GM21423 (cell line): ENCODE results near the gene TSPAN9.

ENCODE experiments used
- ATAC-seq: cut with Tn5 transposase; IDR thresholded peaks from one replicate; pipeline ENCODE4 v1.9.1; 2021; ENCODE audit warnings: mild to moderate bottlenecking, moderate library complexity; ENCODE audit not compliant: unreplicated experiment

Gene TSPAN9

DNA sequence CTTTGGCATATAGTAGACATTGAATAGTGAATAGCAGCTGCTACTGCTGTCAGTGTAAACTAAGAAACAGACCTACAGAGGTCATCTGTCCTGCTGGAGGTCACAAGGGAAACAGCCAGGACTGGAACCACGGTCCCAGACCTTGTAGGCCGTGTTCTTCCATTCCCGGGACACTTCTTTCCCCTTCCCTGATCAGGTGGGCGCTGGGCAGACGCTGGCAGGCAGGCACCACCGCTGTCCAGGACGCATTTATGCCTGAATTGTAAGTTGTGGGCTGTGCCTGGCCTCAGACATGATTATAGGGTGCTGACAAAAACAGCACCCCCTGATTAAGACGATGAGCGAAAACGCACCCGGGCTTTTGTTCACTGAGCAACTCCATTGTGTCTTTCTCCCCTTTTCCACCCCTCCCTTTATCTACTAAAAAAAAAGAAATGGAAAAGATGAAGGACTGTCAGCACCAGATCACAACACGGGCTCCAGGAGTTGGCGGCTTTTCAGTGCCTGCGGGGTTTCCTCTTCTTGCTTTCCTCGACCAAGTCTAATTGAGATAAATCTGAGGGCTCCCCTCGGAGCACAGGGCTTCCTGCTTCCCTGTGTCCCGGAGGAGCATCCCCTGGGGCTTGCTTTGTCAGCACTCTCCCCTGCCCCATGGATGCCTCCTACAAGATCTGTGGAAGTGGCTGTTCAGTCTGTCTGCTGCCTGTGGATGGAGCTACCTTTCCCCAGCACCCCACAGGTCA, 80.6 kb downstream of the TSPAN9 start:
- ATAC-seq = no peak

DNA sequence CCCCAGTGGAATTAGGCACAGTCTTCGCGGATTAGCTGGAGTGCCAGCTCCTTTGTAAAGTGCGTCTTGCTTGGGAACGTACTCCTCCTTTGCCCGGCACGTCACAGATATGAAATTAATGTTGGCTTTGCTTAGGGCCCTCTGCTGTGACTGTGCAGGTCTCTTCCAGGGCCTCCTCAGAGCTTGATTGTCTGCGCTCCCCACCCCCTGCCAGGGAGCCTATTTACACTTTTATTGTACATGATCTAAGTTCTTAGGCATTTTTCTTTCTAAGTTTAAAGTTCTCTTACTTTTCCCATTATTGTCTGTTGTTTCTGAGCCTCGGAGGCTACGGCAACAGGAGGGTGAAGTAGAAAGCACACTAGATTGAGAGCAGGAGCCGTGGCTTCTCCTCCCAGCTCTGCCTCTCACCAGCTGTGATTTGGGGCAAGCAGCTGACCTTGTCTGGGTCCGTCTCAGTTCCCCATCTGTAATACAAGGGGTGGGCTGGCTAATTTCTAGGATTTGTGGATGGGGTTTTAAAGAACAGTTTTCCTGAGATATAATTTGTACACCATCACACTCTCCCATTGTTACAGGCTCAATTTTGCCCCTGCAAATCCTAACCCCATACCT, 81.8 kb downstream of the TSPAN9 start:
- no peak for ATAC-seq

DNA sequence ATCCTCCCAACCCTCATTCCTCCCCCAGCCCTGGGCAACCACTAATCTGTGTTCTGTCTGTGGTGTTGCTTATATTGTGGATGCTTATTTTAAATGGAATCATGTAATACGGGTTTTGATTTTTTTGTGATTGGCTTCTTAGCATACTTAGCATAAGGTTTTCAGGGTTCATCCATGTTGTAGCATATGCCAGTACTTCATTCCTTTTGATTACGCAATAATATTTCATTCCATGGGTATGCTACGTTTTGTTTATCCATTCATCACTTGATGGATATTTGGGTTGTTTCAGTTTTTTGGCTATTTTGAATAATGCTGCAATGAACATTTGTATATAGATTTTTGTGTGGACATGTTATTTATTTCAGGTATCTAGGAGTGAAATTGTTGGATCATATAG, 82.9 kb downstream of the TSPAN9 start:
- no peak for ATAC-seq

DNA sequence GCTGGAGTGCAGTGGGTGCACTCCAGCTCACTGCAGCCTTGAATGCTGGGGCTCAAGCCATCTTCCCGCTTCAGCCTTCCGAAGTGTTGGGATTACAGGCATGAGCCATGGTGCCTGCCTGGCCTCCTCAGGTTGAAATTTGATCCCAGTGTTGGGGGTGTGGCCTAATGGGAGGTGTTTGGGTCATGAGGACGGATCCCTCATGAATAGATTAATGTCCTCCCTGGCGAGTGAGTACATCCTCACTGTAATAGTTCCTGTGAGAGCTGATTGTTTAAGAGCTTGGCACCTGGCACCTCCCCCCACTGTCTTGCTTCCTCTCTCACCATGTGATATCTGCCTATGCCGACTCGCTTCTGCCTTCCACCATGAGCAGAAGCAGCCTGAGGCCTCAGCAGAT, 84.7 kb downstream of the TSPAN9 start:
- ATAC-seq = no peak

DNA sequence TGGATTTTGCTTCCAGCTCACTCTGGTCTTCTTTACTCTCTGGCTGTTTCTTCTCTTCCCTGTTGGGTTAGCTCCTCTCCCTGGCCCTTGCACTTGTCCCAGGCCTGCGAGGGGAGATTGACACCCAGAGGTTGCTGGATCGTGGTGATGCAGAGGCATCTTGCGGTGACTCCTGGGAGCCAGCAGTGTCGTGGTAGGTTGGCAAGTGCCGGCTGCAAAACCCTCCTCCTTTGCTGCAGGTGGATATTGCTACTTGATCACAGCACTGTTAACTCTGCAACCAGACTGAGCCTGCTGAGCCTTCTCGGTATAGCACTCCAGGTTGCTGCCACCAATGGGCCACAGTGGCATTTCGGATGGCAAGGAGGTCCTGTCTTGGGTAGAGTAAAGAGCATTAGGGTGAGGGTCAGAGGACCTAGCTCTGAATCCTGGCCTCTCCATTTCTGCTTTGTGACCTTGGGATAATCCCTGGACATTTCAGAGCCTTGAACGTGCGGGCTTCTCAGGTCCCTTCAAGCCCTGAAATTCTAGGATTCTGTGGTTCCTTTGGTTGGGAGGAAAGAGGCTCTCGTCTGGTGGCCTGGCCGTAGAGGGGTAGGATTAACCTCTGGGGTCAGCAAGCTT, 87.4 kb downstream of the TSPAN9 start:
- ATAC-seq = no peak

DNA sequence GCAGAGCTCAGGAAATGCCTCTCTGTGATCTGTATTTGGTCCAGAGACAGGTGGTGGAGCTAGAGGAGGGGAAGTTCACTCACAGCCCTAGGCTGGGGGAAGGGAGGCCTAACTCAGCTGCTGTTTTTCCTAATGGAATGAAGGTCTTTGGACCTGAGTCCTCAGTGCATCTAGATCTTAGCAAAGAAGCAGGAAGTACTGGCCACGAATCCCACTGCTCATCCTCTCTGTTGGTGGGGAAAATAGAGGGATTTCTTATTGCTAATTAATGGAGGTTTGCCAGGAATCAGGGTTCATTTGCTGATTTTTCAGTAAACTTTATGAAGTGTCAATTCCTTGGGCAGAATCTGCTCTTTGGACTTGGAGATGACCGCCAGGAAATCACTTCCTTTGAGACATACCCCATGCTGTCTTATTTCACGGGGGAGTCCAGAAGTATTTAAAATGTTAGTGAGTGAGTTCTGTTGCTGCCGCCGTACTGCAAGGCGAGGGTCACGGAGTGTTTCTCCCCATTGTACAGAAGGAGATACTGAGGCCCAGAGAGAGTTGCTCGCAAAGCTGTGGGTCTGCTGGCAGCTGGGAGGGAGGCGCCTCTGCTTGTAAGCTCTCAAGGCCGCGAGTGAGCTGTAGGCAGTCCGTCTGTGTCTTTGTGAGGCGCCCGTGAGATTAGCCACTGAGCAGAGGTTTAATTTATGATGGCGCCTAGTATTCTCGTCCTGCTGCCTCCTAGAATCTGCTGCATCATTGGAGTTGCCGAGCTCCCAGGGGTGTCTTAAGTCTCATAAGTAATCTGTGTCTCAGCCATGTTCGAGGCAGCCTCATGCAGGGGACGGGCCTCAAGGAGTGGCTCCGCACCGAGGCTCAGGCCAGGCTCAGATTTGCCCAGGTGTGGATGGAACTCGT, 88.2 kb downstream of the TSPAN9 start:
- ATAC-seq = no peak

DNA sequence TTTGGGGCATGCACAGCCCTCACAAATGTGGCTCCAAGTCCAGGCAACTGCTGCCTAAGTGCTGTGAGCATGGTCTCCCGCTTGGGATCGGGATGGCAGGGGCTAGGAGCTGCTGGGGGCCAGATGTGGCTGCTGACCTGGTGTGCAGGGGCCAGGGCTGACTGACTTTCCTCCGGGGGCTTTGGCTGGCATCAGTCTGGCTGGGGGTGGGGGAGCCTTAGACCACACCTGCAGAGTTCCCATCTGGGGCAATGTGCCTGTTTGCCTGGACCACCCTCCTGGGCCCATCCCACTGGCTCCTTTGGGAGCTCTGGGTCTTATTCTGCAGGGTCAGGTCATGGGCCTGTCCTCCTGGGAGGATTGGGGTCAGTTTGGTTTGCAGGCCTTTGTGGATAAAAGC, 90.5 kb downstream of the TSPAN9 start:
- no peak for ATAC-seq

DNA sequence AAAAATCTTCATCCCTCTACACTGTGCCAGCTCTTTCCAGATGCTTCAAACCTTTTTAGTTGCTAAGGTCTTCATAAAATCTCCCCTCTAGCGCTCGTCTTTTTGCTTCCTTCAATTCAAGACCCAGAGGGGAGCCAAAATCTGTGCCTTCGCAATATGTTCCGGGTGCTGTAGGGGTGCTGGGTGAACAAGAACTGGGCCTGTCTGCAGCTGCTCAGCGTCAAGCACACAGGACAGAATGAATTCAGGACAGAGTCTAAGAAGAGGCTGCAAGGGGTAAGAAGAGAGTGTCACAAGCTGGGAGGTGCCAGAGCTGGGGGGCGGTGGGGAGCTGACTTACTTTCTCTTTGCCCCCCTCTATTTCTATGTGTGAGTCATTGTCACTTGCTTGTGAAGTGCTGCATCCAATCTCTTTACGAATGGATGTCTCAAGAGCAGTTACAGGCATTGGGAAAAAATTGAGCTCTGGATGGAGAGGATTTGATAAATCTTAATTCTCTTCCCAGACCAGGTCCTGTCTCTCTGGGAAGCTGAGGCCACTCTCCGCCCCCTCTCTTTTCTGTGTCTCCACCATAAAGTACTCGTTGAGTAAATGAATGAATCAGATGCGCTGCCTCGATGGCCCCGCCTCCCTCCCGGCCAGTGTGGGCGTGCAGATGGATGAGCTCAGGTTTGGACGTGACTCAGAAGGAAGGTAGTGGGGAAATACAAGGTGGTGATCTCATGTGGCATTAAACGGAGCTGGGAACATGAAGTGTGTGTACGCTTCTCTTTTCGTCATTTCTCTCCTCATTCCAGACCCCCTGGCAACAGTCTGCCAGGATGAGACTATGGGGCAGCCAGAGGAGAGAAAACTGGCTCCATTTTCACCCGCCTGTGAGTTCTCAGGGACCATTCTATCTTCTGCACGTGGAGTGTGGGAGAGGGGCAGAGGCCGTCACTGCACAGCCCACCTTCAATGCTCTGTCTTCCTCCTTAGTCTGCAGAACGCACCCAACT, 91.3 kb downstream of the TSPAN9 start:
- no peak for ATAC-seq

DNA sequence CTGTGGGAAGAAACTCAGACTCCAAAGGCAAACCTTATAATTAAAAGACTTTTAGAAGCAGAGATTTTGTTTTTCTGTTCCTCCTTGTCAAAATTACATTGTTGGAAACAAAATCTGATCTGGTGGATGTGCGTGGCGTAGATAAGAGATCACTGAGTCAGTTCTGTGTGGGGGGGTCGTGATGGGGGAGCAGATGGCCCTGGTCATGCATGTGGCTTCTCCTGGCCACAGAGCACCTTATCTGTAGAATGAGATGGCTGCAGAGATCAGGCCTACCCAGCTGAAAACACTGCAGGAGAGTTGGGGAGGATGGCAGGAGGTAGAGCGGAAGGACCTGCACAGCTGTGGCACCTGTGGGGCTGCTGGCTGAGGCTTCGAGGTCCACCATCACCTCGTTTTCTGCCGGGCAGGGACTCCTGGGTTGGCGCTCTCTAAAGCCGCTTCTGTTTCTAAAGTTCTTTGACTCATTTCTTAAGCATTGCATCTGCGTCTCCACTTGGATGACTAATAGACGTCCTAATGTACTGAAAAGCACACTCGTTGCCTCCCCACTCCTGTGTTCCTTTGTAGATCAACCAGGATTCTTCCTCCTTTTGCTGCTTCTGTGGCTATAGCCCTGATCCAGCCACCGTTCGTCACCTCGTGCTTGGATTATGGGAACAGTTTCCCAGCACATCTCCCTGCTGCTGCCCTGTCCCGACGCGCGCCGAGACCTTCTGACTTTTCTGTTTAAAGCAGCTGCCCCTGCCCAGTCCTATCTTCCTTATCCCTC, 93.4 kb downstream of the TSPAN9 start:
- ATAC-seq = no peak

DNA sequence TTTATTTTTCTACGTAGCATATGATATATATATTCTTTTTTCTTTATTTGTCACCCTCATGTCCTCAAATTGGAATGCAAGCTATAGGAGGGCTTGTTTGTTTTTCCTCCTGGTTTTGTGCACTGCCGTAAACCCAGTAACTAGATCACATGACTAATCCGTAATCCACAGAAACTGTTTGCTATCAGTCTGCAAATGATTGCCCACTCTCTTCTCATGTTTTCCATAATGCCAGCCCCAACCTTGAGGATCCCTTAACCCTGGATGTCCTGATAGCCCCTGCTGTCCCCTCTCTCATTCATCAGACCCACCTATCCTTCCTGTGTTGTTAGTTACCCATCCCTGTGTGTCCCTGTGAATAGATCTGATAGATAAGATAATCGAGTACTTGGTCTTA, 94.0 kb downstream of the TSPAN9 start:
- no peak for ATAC-seq

DNA sequence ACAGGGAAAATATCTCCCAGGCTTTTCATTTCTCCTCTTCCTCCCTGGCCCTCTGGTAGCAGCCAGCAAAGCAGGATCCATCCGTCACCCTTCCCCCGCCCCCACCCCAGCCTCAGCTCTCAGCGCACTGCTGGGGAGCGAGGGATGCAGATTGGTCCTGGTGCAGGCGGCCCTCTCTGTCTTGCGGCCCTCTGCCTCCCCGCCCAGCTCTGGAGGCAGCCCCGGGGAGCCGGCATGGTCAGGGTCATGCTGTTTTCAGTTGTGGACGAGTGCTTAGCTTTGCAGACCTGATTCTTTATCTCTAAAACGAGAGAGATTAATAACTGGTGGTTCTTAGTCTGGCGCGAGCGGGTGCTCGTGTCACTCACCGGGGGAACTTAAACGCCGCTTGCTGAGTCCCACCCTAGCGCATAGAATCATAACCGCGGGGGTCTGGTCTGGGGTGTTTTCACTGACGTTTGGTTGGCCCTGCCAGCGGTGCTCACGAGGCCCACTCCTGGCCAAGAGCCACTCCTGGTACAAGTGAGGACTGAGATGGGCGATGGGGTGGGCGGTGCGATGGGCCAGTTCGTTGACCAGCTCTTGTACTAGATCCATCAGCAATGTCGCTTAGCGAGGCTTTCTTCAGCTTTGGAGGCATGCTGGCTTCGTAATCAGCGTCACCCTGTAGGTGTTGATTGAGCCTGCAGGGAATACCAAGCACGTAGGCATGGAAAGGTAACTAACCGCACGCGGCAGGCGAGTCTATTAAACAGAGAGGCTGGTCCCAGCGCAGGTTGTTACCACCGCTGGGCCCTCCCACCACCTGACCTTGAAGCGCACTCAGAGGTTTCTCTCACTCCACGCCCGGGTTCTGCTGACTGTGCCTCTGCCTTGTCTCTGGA, 95.2 kb downstream of the TSPAN9 start:
- no peak for ATAC-seq

DNA sequence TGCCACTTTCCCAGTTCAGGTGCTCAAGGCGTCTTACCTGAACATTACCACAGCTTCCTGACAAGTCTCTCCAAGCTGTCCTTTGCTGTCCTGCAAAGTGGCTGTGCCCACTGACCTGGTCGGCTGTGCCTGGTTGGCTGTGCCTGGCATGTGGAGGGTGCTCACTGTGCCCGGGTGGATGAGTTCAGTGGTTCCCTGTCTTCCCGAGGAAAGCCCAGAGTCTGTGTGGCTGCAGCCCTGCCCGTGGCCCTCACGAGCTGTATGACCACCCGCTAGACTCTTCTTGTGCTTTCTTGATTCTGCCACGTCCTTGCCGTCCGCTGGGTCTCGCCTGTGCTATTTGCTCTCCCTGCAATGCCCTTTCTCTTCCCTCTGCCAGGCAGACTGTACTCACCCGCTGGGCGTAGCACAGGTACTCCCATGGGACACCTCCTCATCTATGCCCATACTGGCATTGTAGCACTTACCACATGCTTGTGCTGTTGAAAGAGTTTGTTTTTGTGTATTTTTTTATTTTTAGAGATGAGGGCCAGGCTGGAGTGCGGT, 95.9 kb downstream of the TSPAN9 start:
- ATAC-seq = no peak

DNA sequence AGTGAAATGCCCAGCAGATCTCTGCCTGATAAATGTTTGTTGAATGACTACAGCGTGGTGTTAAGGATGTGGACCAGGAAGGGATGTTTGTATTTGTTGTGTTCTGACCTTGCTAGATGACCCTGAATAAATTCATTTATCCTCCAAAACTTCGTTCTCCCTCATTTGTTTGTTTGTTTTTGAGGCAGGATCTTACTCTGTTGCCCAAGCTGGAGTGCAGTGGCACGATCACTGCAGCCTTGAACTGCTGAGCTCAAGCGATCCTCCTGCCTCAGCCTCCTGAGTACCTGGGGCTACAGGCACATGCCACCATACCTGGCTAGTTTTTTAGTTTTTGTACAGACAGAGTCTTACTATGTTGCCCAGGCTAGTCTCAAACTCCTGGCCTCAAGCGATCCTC, 96.7 kb downstream of the TSPAN9 start:
- ATAC-seq = no peak

DNA sequence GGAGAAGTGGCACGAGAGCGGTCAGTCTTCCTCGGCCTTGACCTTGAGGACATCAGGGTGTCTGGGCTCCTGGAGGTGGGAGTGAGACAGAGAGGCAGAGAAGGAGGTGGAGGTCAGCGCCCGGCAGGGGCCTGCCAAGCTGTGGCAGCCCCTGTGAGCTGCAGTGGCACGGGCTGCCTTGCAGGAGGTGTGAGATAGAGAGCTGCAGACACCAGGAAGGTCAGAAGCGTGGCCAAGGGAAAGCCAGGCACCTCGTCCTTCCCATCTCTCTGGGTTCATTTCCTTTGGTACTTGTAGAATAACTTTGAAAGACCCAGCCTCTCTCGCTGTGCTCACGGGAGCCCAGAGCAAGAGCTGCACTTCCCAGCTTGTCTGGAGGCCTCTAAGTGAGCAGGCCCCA, 98.1 kb downstream of the TSPAN9 start:
- ATAC-seq = no peak

DNA sequence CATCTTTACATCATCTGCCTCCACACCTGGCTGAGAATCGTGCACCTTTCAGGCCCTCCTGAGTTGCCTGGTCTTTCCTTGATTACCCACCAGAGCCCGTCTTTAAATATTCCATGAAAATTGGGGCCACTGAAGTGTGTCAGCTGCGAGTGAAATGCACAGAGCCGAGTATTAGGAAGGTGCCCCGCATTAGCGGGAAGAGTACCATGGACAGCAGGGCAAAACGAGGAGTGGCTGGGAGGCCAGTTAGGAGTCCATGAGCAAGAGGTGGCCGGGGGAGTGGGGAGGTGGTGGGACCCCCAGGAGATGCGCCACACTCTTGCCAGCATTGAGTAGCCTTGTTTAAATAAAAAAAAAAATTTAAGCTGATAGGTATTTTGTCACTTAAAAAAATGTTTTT, 99.6 kb downstream of the TSPAN9 start:
- ATAC-seq = no peak

DNA sequence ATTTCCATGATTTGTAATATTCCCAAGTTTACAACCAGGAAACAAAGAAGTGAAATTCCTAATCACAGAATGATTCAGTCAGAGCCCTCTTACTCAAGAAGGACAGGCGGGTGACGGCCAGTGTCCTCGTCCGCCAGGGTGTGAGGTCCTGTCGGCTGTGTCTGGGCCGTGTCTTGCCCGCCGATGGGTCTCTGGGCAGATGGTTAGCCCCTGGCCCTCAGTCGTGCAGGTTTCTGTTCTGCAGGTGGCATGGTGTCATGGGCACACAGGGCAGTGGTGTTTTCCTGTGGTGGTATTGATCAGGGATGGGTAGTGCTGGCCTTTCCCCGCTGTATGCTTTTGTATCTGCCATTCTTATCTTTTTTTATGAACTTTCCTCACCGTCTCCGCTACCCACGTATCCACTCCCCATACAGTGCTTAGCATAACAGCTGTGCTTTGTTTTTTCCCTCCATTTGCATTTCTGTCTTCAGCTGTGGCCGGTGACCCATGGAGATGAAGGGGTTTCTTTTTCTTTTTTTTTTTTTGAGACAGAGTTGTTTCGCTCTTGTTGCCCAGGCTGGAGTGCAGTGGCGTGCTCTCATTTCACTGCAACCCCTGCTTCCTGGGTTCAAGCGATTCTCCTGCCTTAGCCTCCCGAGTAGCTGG, 100.7 kb downstream of the TSPAN9 start:
- no peak for ATAC-seq

DNA sequence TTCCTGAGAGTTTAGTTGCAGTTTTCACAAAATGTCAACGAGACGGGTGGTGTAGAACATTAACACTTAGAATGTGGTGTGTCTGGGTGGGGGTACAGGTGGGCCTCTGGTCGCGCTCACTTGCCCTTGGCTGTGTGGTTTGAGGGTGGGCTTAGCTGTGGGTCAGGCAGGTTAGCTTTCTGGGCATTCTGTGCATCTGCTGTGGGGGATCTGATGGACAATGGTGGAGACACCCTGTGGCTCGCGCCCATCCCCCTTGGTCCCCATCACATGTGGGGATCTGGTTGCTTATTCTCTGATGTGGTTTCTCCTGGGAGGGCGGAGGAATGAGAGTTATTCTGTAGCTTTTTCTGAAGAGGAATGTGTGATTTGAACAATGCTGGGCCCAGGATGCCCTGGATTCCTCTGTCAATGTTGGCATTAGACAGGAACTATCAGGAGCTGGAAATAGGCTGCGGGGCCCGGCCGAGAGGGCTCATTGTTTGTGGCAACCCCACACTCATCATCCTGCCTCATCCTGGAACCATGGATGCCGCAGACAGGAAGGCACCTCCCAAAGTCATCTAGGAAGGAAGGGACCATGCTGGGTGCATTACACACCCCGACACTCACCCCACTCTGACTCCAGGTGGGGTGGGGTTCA, 101.6 kb downstream of the TSPAN9 start:
- no peak for ATAC-seq
